Measurements from ENCODE around the gene ROR1. TPM values are rescaled to one million over a fixed set of nuclear protein-coding genes. Genes with fewer than 3 reads are reported as not detected.

Gene ROR1
- total RNA-seq, 1 donor from 2014 or later, result 30.3 TPM

DNA sequence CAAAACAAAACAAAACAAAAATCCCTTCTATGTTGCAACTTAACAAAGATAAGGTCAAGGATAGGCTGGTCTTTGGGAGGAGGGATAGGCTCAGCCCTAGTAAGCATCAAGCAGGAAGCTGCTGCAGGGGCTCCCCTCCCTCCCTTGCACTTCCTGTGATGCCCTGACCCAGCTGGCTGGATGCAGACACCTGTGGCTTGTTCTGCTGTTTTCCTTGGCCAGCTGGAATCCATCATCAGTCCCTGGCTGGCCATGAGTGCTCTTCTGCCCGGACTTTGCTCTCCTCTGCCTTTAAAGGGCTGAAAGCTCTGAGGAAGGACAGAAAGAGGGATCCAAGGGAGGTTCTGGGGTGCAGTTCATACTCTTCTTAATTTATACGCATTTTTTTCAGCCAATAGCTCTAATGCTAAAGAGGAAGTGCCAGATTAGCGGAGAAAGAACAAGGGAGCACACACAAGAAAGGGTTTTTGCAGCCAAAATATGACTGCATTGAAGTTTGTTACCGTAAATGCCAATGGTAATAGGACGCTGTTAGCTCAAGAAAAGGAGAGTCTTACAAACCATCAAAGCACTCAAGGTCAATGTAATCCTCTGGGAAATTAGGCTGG, 409.7 kb downstream of the ROR1 start:
- no peak overlapping the region for H3K27ac ChIP-seq
- peaks cover 14% of the 10 kb centered on the region for H3F3A ChIP-seq (ENCODE audit: low read depth)
- H3K27me3 Mint-ChIP-seq (ENCODE audit: insufficient read depth, low read depth), result peaks cover 3% of the 10 kb centered on the region
- no peaks in the 10 kb centered on the region for H4K20me1 ChIP-seq (ENCODE audit: low read depth)
- H3K4me3 Mint-ChIP-seq, result no peak overlapping the region
- no peak overlapping the region for H3K4me2 ChIP-seq
- peak overlapping the region; percentile 8 for H3K27ac Mint-ChIP-seq
- no peaks in the 10 kb centered on the region for H3K9me3 ChIP-seq (ENCODE audit: low read depth)
- H3K27me3 ChIP-seq, result no peaks in the 10 kb centered on the region
- no peak for TF ChIP-seq EZH2 (IDR thresholded peaks at IDR 0.05)
- no peak for TF ChIP-seq EZH2phosphoT487 (IDR thresholded peaks at IDR 0.05)
- H3K9ac ChIP-seq, result no peak overlapping the region
- peaks cover 4% of the 10 kb centered on the region for H3K36me3 Mint-ChIP-seq
- H3K4me3 ChIP-seq, result no peak overlapping the region
- no peaks in the 10 kb centered on the region for H3K79me2 ChIP-seq (ENCODE audit: low read depth)
- no peaks in the 10 kb centered on the region for H3K36me3 ChIP-seq
- no peaks in the 10 kb centered on the region for H3K9me3 Mint-ChIP-seq
- H2AFZ ChIP-seq (replicated peaks), result no peak overlapping the region
- no peak for DNase-seq (ENCODE audit: low spot score)
- no peaks in the 10 kb centered on the region for H3K4me1 Mint-ChIP-seq
- H3K4me1 ChIP-seq, result peaks cover 5% of the 10 kb centered on the region

GRCh38 chr1:64184003-64184440, 410.2 kb downstream of the ROR1 start:
- no peaks in the 10 kb centered on the region for H3K36me3 ChIP-seq
- no peak overlapping the region for H3K4me3 ChIP-seq
- peaks cover 14% of the 10 kb centered on the region for H3F3A ChIP-seq (ENCODE audit: low read depth)
- H3K9ac ChIP-seq, result no peak overlapping the region
- H4K20me1 ChIP-seq (ENCODE audit: low read depth), result no peaks in the 10 kb centered on the region
- H3K9me3 ChIP-seq (ENCODE audit: low read depth), result no peaks in the 10 kb centered on the region
- H3K27ac Mint-ChIP-seq, result no peak overlapping the region
- peaks cover 5% of the 10 kb centered on the region for H3K4me1 ChIP-seq
- no peaks in the 10 kb centered on the region for H3K27me3 ChIP-seq
- H3K9me3 Mint-ChIP-seq, result no peaks in the 10 kb centered on the region
- no peak for TF ChIP-seq EZH2 (IDR thresholded peaks at IDR 0.05)
- TF ChIP-seq, protein P1, sequence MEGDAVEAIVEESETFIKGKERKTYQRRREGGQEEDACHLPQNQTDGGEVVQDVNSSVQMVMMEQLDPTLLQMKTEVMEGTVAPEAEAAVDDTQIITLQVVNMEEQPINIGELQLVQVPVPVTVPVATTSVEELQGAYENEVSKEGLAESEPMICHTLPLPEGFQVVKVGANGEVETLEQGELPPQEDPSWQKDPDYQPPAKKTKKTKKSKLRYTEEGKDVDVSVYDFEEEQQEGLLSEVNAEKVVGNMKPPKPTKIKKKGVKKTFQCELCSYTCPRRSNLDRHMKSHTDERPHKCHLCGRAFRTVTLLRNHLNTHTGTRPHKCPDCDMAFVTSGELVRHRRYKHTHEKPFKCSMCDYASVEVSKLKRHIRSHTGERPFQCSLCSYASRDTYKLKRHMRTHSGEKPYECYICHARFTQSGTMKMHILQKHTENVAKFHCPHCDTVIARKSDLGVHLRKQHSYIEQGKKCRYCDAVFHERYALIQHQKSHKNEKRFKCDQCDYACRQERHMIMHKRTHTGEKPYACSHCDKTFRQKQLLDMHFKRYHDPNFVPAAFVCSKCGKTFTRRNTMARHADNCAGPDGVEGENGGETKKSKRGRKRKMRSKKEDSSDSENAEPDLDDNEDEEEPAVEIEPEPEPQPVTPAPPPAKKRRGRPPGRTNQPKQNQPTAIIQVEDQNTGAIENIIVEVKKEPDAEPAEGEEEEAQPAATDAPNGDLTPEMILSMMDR (IDR thresholded peaks at IDR 0.05), result no peak
- TF ChIP-seq EZH2phosphoT487 (IDR thresholded peaks at IDR 0.05), result no peak
- no peak for DNase-seq (ENCODE audit: low spot score)
- no peak overlapping the region for H3K4me3 Mint-ChIP-seq
- no peaks in the 10 kb centered on the region for H3K36me3 Mint-ChIP-seq
- no peak overlapping the region for H2AFZ ChIP-seq (replicated peaks)
- H3K4me1 Mint-ChIP-seq, result no peaks in the 10 kb centered on the region
- H3K27me3 Mint-ChIP-seq (ENCODE audit: insufficient read depth, low read depth), result peaks cover 3% of the 10 kb centered on the region
- H3K79me2 ChIP-seq (ENCODE audit: low read depth), result no peaks in the 10 kb centered on the region
- no peak overlapping the region for H3K4me2 ChIP-seq
- no peak overlapping the region for H3K27ac ChIP-seq

- Histone ChIP-seq H3K36me3 (no peaks in the 10 kb centered on the region), H4K20me1 (ENCODE audit: low read depth) (no peaks in the 10 kb centered on the region), H3K4me3 (no peak overlapping the region), H3K4me2 (no peak overlapping the region), H2AFZ (replicated peaks) (no peak overlapping the region), H3K4me1 (peaks cover 5% of the 10 kb centered on the region), H3F3A (ENCODE audit: low read depth) (peaks cover 7% of the 10 kb centered on the region), H3K9ac (no peak overlapping the region), H3K27me3 (no peaks in the 10 kb centered on the region), H3K27ac (no peak overlapping the region), H3K79me2 (ENCODE audit: low read depth) (no peaks in the 10 kb centered on the region), H3K9me3 (ENCODE audit: low read depth) (no peaks in the 10 kb centered on the region)
- peaks cover 3% of the 10 kb centered on the region for H3K27me3 Mint-ChIP-seq (ENCODE audit: insufficient read depth, low read depth)
- no peaks in the 10 kb centered on the region for H3K9me3 Mint-ChIP-seq
- no peak for DNase-seq (ENCODE audit: low spot score)
- H3K4me3 Mint-ChIP-seq, result no peak overlapping the region
- peak overlapping the region; percentile 73 for H3K27ac Mint-ChIP-seq
- H3K36me3 Mint-ChIP-seq, result no peaks in the 10 kb centered on the region
- H3K4me1 Mint-ChIP-seq, result no peaks in the 10 kb centered on the region
- no peak for TF ChIP-seq EZH2 (IDR thresholded peaks at IDR 0.05)
- TF ChIP-seq EZH2phosphoT487 (IDR thresholded peaks at IDR 0.05), result no peak
- TF ChIP-seq, protein P1 (IDR thresholded peaks at IDR 0.05), result no peak
Measured at GRCh38 chr1:64186138-64186897, 412.5 kb downstream of the ROR1 start.

DNA sequence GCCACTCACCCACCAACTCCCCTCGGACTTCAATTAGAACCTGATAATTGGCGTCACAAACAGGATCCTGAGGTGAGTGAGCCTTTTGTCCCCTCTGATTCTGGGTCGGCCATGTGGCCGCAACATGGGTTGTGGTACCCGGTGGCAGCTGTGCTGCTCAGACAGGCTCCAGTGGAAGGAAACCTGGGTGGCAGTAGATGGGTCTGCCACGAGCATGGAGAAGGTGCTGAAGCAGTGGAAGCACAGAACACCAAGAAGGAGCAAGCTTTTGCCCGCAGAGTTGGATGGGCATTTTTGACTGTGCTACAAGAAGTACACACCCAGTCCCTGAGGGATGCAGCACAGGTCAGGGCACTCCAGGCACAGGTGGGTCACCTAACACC, 413.1 kb downstream of the ROR1 start:
- H3K27me3 Mint-ChIP-seq (ENCODE audit: insufficient read depth, low read depth), result peaks cover 3% of the 10 kb centered on the region
- H3K4me1 ChIP-seq, result peaks cover 4% of the 10 kb centered on the region
- no peaks in the 10 kb centered on the region for H3K36me3 Mint-ChIP-seq
- H3K9me3 ChIP-seq (ENCODE audit: low read depth), result no peaks in the 10 kb centered on the region
- no peaks in the 10 kb centered on the region for H3K4me1 Mint-ChIP-seq
- no peaks in the 10 kb centered on the region for H3K27me3 ChIP-seq
- no peak overlapping the region for H3K4me3 ChIP-seq
- no peak overlapping the region for H3K27ac ChIP-seq
- H2AFZ ChIP-seq (replicated peaks), result no peak overlapping the region
- no peak overlapping the region for H3K27ac Mint-ChIP-seq
- TF ChIP-seq EZH2phosphoT487 (IDR thresholded peaks at IDR 0.05) (no peak), EZH2 (IDR thresholded peaks at IDR 0.05) (no peak)
- TF ChIP-seq, protein P1 (IDR thresholded peaks at IDR 0.05), result no peak
- H3F3A ChIP-seq (ENCODE audit: low read depth), result peaks cover 2% of the 10 kb centered on the region
- no peaks in the 10 kb centered on the region for H3K79me2 ChIP-seq (ENCODE audit: low read depth)
- no peak for DNase-seq (ENCODE audit: low spot score)
- H3K4me3 Mint-ChIP-seq, result no peak overlapping the region
- no peaks in the 10 kb centered on the region for H4K20me1 ChIP-seq (ENCODE audit: low read depth)
- H3K9ac ChIP-seq, result no peak overlapping the region
- H3K9me3 Mint-ChIP-seq, result no peaks in the 10 kb centered on the region
- H3K4me2 ChIP-seq, result no peak overlapping the region
- no peaks in the 10 kb centered on the region for H3K36me3 ChIP-seq

All from neural progenitor cell (in vitro differentiated cells).